ENCODE data around the gene UNC13D. TPM values are rescaled to one million over a fixed set of nuclear protein-coding genes. Genes with fewer than 3 reads are reported as not detected.

Gene UNC13D
- total RNA-seq, 4 donors from 2014 or later: 10.5 to 53.1 (median 22.6) TPM

GRCh38 chr17:75849724-75850123, 5.5 kb upstream of the UNC13D start:
- no peak overlapping the region for H3K4me3 ChIP-seq
- H3K27me3 ChIP-seq: no peaks in the 10 kb centered on the region
- 83 to 90% methylated on average over 9 of the region's 9 CpGs for WGBS, 2 donors
- peaks cover 0 to 78% (median 52%) of the 10 kb centered on the region in 3 donors for H3K36me3 ChIP-seq
- peaks cover 0 to 97% (median 29%) of the 10 kb centered on the region in 4 donors for H3K4me1 ChIP-seq
- no peak for DNase-seq (ENCODE audit: low spot score in 2 of 2)
- peak overlapping the region in 3 of 4 donors; percentile 20 to 79 (median 68) for H3K27ac ChIP-seq
- TF ChIP-seq EP300 (IDR thresholded peaks at IDR 0.05) (no peak), POLR2A (IDR thresholded peaks at IDR 0.05) (no peak)
- TF ChIP-seq, protein P1, sequence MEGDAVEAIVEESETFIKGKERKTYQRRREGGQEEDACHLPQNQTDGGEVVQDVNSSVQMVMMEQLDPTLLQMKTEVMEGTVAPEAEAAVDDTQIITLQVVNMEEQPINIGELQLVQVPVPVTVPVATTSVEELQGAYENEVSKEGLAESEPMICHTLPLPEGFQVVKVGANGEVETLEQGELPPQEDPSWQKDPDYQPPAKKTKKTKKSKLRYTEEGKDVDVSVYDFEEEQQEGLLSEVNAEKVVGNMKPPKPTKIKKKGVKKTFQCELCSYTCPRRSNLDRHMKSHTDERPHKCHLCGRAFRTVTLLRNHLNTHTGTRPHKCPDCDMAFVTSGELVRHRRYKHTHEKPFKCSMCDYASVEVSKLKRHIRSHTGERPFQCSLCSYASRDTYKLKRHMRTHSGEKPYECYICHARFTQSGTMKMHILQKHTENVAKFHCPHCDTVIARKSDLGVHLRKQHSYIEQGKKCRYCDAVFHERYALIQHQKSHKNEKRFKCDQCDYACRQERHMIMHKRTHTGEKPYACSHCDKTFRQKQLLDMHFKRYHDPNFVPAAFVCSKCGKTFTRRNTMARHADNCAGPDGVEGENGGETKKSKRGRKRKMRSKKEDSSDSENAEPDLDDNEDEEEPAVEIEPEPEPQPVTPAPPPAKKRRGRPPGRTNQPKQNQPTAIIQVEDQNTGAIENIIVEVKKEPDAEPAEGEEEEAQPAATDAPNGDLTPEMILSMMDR (IDR thresholded peaks at IDR 0.05): no peak
- no peaks in the 10 kb centered on the region for H3K9me3 ChIP-seq

- no peaks in the 10 kb centered on the region for H3K27me3 ChIP-seq
- no peak for TF ChIP-seq POLR2A (IDR thresholded peaks at IDR 0.05)
- no peak for TF ChIP-seq EP300 (IDR thresholded peaks at IDR 0.05)
- TF ChIP-seq, protein P1 (IDR thresholded peaks at IDR 0.05): no peak
- peaks cover 0 to 98% (median 33%) of the 10 kb centered on the region in 4 donors for H3K4me1 ChIP-seq
- no peak for DNase-seq (ENCODE audit: low spot score in 2 of 2)
- peak overlapping the region in 3 of 4 donors; percentile 20 to 79 (median 65) for H3K27ac ChIP-seq
- H3K9me3 ChIP-seq: no peaks in the 10 kb centered on the region
- WGBS, 2 donors: 82% methylated on average over 11 of the region's 11 CpGs
- H3K36me3 ChIP-seq: peaks cover 0 to 78% (median 52%) of the 10 kb centered on the region in 3 donors
- no peak overlapping the region for H3K4me3 ChIP-seq
Observed at GRCh38 chr17:75849279-75849646, 5.1 kb upstream of the UNC13D start.

GRCh38 chr17:75848523-75849278, 4.5 kb upstream of the UNC13D start:
- no peaks in the 10 kb centered on the region for H3K9me3 ChIP-seq
- no peaks in the 10 kb centered on the region for H3K27me3 ChIP-seq
- no peak overlapping the region for H3K4me3 ChIP-seq
- H3K4me1 ChIP-seq: peaks cover 0 to 94% (median 30%) of the 10 kb centered on the region in 4 donors
- H3K36me3 ChIP-seq: peaks cover 0 to 80% (median 52%) of the 10 kb centered on the region in 3 donors
- TF ChIP-seq, protein P1 (IDR thresholded peaks at IDR 0.05): peak; percentile 40 to 70 (median 64)
- TF ChIP-seq EP300 (IDR thresholded peaks at IDR 0.05) (peak in 1 of 2 donors; percentile 23), POLR2A (IDR thresholded peaks at IDR 0.05) (no peak)
- 51 to 53% methylated on average over 16 of the region's 16 CpGs for WGBS, 2 donors
- DNase-seq (ENCODE audit: low spot score in 2 of 2): peak; percentile 67 to 85
- H3K27ac ChIP-seq: peak overlapping the region in 3 of 4 donors; percentile 20 to 79 (median 65)

DNA sequence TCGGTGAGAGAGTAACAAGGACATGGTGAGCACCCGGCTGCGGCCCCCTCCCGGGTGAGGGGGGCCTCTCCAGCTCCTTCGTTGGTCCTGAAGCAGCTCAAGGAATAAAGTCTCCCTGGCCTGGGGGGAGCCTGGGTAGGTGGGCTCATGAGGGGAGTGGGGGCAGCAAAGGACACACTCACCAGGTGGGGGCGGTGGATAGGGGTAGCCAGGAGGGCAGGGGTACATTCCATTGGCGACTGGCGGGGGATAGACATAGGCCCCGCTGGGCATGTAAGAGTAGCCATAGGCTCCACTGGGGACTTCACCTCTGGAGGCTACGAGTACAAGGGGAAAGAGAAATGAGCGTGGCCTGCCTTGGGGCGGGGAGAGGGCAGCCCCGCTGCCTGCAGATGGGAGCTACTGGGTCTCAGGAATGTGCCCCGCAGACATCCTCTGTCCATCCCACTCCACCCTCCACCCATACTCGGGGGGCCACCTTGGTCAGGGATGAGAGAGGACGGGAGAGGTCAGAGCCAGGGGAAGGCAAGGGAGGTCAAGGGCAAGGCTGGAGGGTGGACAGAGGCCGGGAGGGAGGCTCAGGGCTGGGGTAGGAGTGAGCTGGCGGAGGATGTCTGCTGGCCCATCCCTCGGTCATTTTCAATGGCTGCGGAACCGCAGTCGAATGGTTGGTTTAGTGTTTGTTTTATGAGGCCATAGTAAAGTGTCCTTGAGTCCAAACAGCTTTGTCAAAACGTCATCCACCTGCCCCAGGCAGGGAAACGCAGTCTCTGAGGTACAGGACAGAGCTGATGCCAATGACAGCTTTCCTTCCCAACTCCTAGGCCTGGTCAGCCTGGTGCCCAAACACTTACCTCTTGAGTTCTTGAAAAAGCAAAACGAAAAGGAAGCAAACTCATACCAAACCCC, 3.7 kb upstream of the UNC13D start:
- Histone ChIP-seq H3K4me1 (peaks cover 0 to 85% (median 23%) of the 10 kb centered on the region in 4 donors), H3K27me3 (no peaks in the 10 kb centered on the region), H3K36me3 (peaks cover 0 to 88% (median 52%) of the 10 kb centered on the region in 3 donors), H3K27ac (peak overlapping the region in 3 of 4 donors; percentile 13 to 79 (median 66)), H3K4me3 (no peak overlapping the region), H3K9me3 (no peaks in the 10 kb centered on the region)
- 82 to 87% methylated on average over 24 to 25 of the region's 25 CpGs for WGBS, 2 donors
- TF ChIP-seq, protein P1 (IDR thresholded peaks at IDR 0.05): no peak
- TF ChIP-seq POLR2A (IDR thresholded peaks at IDR 0.05) (no peak), EP300 (IDR thresholded peaks at IDR 0.05) (no peak)
- no peak for DNase-seq (ENCODE audit: low spot score in 2 of 2)
